Peyer's patch (tissue), 4 donors: ENCODE data around the gene FLT1. TPM values are rescaled to one million over a fixed set of nuclear protein-coding genes. Genes with fewer than 3 reads are reported as not detected.

Experiments used
- DNase-seq, 3 donors: peaks; one replicate each; pipeline ENCODE4 v3.0.0-alpha.2; 2017 to 2019
- H3K27ac ChIP-seq, 4 donors: fragments of 200-600 bp; sonication (generic); one replicate each; pipeline ENCODE4 v1.5.1; 2016 to 2019
- H3K27me3 ChIP-seq, 2 donors: fragments of 200-600 bp; sonication (generic); one replicate each; pipeline ENCODE4 v1.5.1; 2019
- H3K36me3 ChIP-seq, 3 donors: fragments of 200-600 bp; sonication (generic); one replicate each; pipeline ENCODE4 v1.5.1; 2016 to 2019
- H3K4me1 ChIP-seq, 4 donors: fragments of 200-600 bp; sonication (generic); one replicate each; pipeline ENCODE4 v1.5.1; 2016 to 2019
- H3K4me3 ChIP-seq, 4 donors: fragments of 200-600 bp; sonication (generic); 1 replicate in 3 of 4; 2 replicates in 1 of 4; pipeline ENCODE4 v1.5.1; 2016 to 2019; ENCODE audit warnings: mild to moderate bottlenecking in 1 of 4
- H3K9me3 ChIP-seq, 4 donors: fragments of 200-600 bp; sonication (generic); one replicate each; pipeline ENCODE4 v1.5.1; 2016 to 2019; ENCODE audit warnings: mild to moderate bottlenecking in 1 of 4
- CTCF ChIP-seq, 6 experiments: fragments of 450-650 bp in 4 of 6; fragments of 200-600 bp in 2 of 6; sonication (generic) in 1 of 6; IDR thresholded peaks; one replicate each; pipeline ENCODE4 v1.5.1; 2017 to 2019; ENCODE audit warnings: antibody characterized with exemption in 6 of 6, mild to moderate bottlenecking in 3 of 6, moderate library complexity in 1 of 6
- POLR2A ChIP-seq, 2 donors: fragments of 450-650 bp; IDR thresholded peaks; one replicate each; pipeline ENCODE4 v1.5.1; 2017; ENCODE audit warnings: antibody characterized with exemption in 2 of 2, mild to moderate bottlenecking in 2 of 2, moderate library complexity in 2 of 2
- total RNA-seq, 4 donors: library from RNA; depleted of rRNA; stranded (reverse); fragments of >200 nt; gene quantifications; one replicate each; pipeline ENCODE4 v1.1.0, GENCODE V29; 2016

FLT1 gene
- total RNA-seq, 4 donors from 2014 or later: 3.0 to 14.0 (median 3.9) TPM

GRCh38 chr13:28257305-28257704 lies 237.6 kb downstream of the FLT1 start:
- Histone ChIP-seq H3K27ac (no peak overlapping the region), H3K27me3 (no peaks in the 10 kb centered on the region), H3K36me3 (peaks cover 0 to 38% (median 0%) of the 10 kb centered on the region in 3 donors), H3K4me1 (no peaks in the 10 kb centered on the region), H3K4me3 (no peak overlapping the region), H3K9me3 (no peaks in the 10 kb centered on the region)
- no peak for DNase-seq
- TF ChIP-seq POLR2A (IDR thresholded peaks at IDR 0.05): no peak
- no peak for TF ChIP-seq CTCF (IDR thresholded peaks at IDR 0.05)

GRCh38 chr13:28252547-28252946 lies 242.4 kb downstream of the FLT1 start:
- no peaks in the 10 kb centered on the region for H3K27me3 ChIP-seq
- H3K4me3 ChIP-seq: no peak overlapping the region
- H3K27ac ChIP-seq: no peak overlapping the region
- no peaks in the 10 kb centered on the region for H3K9me3 ChIP-seq
- H3K4me1 ChIP-seq: no peaks in the 10 kb centered on the region
- TF ChIP-seq CTCF (IDR thresholded peaks at IDR 0.05): no peak
- no peak for TF ChIP-seq POLR2A (IDR thresholded peaks at IDR 0.05)
- no peak for DNase-seq
- peaks cover 0 to 14% (median 0%) of the 10 kb centered on the region in 3 donors for H3K36me3 ChIP-seq

GRCh38 chr13:28251466-28251865 lies 243.5 kb downstream of the FLT1 start:
- Histone ChIP-seq H3K36me3 (peaks cover 0 to 5% (median 0%) of the 10 kb centered on the region in 3 donors), H3K9me3 (no peaks in the 10 kb centered on the region), H3K4me1 (no peaks in the 10 kb centered on the region), H3K4me3 (no peak overlapping the region), H3K27me3 (no peaks in the 10 kb centered on the region), H3K27ac (no peak overlapping the region)
- no peak for DNase-seq
- no peak for TF ChIP-seq CTCF (IDR thresholded peaks at IDR 0.05)
- no peak for TF ChIP-seq POLR2A (IDR thresholded peaks at IDR 0.05)

- no peak overlapping the region for H3K4me3 ChIP-seq
- DNase-seq: no peak
- no peaks in the 10 kb centered on the region for H3K4me1 ChIP-seq
- no peaks in the 10 kb centered on the region for H3K9me3 ChIP-seq
- no peaks in the 10 kb centered on the region for H3K27me3 ChIP-seq
- no peaks in the 10 kb centered on the region for H3K36me3 ChIP-seq
- H3K27ac ChIP-seq: no peak overlapping the region
- no peak for TF ChIP-seq POLR2A (IDR thresholded peaks at IDR 0.05)
- TF ChIP-seq CTCF (IDR thresholded peaks at IDR 0.05): no peak
Measured at GRCh38 chr13:28250542-28250941, 244.4 kb downstream of the FLT1 start.

Other genes with a start within 250 kb of the FLT1 start
- gene POMP, start 164.0 kb upstream of the FLT1 start, total RNA-seq: 10 to 100 TPM; 24.3 to 68.8 (median 43.2) TPM
- gene SLC46A3, start 223.8 kb upstream of the FLT1 start, total RNA-seq: 100 to 1,000 TPM in 2 of 4 donors, 10 to 100 TPM in 2; 10.7 to 198 (median 105) TPM